GM18502 (cell line): ENCODE results near the gene ZNRD2.

ENCODE experiments used
- ATAC-seq: cut with Tn5 transposase; IDR thresholded peaks from one replicate; pipeline ENCODE4 v1.9.1; 2021; ENCODE audit warnings: mild to moderate bottlenecking; ENCODE audit not compliant: unreplicated experiment, poor library complexity

Gene ZNRD2

GRCh38 chr11:65599216-65599954, 29.1 kb downstream of the ZNRD2 start:
- no peak for ATAC-seq

GRCh38 chr11:65599955-65600246, 29.6 kb downstream of the ZNRD2 start:
- no peak for ATAC-seq

- ATAC-seq = no peak
These were observed 34.0 kb downstream of the ZNRD2 start for GRCh38 chr11:65604258-65604657.

GRCh38 chr11:65606876-65607613, 36.8 kb downstream of the ZNRD2 start:
- ATAC-seq = no peak

- ATAC-seq = no peak
These were observed 37.5 kb downstream of the ZNRD2 start for GRCh38 chr11:65607614-65608426.

GRCh38 chr11:65609229-65609628, 39.0 kb downstream of the ZNRD2 start:
- ATAC-seq = no peak

- no peak for ATAC-seq
These were observed 39.4 kb downstream of the ZNRD2 start for GRCh38 chr11:65609665-65610064.

GRCh38 chr11:65610404-65610803, 40.1 kb downstream of the ZNRD2 start:
- ATAC-seq = no peak

- no peak for ATAC-seq
These were observed 40.9 kb downstream of the ZNRD2 start for GRCh38 chr11:65611028-65611757.

- no peak for ATAC-seq
These were observed 41.7 kb downstream of the ZNRD2 start for GRCh38 chr11:65611758-65612603.

- no peak for ATAC-seq
These were observed 42.4 kb downstream of the ZNRD2 start for GRCh38 chr11:65612691-65613090.

- ATAC-seq = no peak
These were observed 43.0 kb downstream of the ZNRD2 start for GRCh38 chr11:65613091-65613928.

- peak; percentile 77 for ATAC-seq
These were observed 45.1 kb downstream of the ZNRD2 start, which contains the start of gene PCNX3 for GRCh38 chr11:65615229-65615949. Gene PCNX3, plus strand, starts transcription at chr11:65615776. Its CDS starts 536 bp downstream, at chr11:65616312.

GRCh38 chr11:65615950-65616574, 45.8 kb downstream of the ZNRD2 start:
- ATAC-seq = no peak

- ATAC-seq = no peak
These were observed 46.3 kb downstream of the ZNRD2 start for GRCh38 chr11:65616575-65617001.

GRCh38 chr11:65617136-65617850, 47.0 kb downstream of the ZNRD2 start:
- ATAC-seq = no peak
